HG02571 (cell line): Measurements from ENCODE around the gene UBE2E3.
"Not testable (repeated sequence)": the region's sequence is repeated elsewhere in the genome, so short reads cannot be mapped to it uniquely, and the experiment has no call there.

Experiments
- ATAC-seq: cut with Tn5 transposase; IDR thresholded peaks from one replicate; pipeline ENCODE4 v1.9.1; 2021; ENCODE audit warnings: mild to moderate bottlenecking, moderate library complexity; ENCODE audit not compliant: unreplicated experiment

UBE2E3 gene

DNA sequence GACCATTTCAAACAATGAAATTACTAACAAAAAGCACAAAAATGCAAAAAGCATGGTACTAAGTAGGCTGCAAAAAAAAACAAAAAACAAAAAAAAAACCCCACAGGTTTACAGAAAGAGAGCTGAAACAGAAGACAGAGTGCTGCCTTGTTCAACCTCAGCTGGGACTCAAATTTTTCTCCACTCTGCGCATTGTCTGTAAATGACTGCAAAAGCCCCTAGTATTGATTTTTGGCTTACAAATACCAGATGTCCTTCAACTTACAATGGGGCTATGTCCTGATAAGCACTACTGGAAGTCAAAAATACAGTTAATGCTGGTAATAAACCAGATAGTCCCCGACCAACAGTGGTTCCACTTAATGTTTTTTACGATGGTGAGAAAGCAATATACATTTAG lies 42.2 kb downstream of the UBE2E3 start:
- no peak for ATAC-seq

DNA sequence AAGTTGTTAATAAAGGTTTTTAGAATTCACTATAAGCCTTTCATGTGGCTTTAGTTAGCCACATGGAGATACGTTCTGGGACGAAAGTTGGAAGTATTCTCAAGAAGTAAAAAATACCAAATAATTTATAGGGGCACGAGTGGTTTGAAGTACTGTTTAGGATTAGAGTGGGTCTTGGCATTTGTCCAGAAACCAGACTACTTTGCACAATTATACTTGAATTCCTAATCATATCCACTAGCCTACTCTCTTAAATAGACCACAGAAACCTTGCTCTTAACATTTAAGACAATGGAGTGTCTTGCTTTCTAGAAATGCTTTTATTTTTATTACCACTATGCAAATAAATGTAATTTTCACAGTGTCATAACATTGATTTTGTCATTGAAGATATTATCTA lies 44.6 kb downstream of the UBE2E3 start:
- no peak for ATAC-seq

DNA sequence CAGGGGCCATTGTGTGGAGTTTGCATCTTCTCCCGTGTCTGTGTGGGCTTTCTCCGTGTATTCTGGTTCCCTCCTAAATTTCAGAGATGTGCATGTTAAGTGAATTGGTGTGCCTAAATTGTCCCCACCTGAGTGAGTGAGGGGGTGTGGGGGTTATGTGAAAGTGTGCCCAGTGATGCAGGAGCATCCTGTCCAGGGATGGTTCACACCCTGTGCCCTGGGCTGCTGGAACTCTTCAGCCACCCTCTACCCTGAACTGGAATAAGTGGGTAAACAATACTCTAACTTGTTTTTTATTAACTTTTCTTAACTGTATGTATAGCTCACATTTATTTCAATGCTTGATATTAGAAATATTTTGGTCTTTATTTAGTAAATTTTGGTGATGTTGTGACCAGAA lies 56.0 kb downstream of the UBE2E3 start:
- ATAC-seq, result no peak

GRCh38 chr2:181036848-181037603 lies 56.6 kb downstream of the UBE2E3 start:
- no peak for ATAC-seq

DNA sequence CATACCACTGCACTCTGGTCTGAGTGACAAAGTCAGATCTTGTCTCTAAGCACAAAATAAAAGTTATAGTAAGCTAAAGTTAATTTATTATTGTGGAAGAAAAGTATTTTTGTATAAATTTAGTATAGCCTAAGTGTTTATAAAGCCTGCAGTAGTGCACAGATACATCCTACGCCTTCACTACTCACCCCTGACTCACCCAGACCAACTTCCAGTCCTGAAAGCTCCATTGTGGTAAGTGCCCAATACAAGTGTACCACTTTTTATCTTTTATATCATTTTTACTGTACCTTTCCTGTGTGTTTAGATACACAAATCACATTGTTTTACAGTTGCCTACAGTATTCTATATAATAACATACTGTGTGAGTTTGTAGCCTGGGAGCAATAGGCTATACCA lies 57.5 kb downstream of the UBE2E3 start:
- no peak for ATAC-seq

DNA sequence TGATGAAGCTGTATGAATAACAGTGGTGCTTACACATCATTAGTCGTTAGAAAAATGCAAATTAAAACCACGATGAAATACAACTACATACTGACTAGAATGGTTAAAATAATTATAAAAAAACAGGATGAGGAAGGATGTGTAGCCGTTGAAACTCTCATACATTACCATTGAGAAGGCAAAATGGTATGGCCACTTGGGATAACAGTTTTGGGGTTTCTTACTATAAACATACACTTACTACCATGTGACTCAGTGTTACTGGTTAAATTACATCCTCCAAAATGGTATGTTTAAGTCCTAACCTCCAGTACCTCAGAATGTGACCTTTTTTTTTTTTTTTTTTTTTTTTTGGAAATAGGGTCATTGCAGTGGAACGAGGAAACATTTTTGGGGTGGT lies 58.4 kb downstream of the UBE2E3 start:
- no peak for ATAC-seq

DNA sequence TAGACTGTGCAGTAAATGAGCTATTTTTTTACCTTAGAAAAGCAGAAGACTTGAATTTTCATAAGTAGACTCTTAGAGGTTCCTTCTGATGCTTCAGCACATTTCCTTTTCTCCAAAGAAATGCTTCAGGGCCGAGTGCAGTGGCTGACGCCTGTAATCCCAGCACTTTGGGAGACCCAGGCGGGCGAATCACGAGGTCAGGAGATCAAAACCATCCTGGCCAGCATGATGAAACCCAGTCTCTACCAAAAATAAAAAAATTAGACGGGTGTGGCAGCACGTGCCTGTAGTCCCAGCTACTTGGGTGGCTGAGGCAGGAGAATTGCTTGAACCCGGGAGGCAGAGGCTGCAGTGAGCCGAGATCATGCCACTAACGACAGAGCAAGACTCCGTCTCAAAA lies 60.4 kb downstream of the UBE2E3 start:
- ATAC-seq, result not testable (repeated sequence)

DNA sequence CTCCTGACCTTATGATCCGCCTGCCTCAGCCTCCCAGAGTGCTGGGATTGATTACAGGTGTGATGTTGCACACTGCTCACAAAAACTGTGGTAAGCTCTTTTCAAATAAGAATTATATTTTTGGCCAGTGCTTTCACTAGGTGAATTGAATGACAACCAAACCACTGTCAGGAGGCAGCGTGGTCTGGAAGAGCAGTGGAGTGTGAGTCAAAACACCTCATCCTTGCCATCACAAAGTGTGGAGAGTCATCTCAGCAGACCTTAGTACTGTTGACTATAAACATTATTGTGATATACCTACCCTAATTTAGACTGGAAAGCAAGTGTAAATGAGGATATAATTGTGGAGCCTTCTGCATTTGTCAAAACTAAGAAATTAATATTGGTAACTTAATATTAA lies 61.3 kb downstream of the UBE2E3 start:
- ATAC-seq, result no peak

GRCh38 chr2:181042706-181043105 lies 62.3 kb downstream of the UBE2E3 start:
- ATAC-seq, result no peak

GRCh38 chr2:181046833-181047232 lies 66.4 kb downstream of the UBE2E3 start:
- no peak for ATAC-seq

- ATAC-seq, result no peak
Measured at GRCh38 chr2:181047829-181048228, 67.4 kb downstream of the UBE2E3 start.

GRCh38 chr2:181051861-181052522 lies 71.6 kb downstream of the UBE2E3 start:
- ATAC-seq, result no peak

- no peak for ATAC-seq
Measured at GRCh38 chr2:181052523-181052891, 72.1 kb downstream of the UBE2E3 start.

GRCh38 chr2:181054256-181054655 lies 73.9 kb downstream of the UBE2E3 start:
- ATAC-seq, result no peak

- ATAC-seq, result no peak
Measured at GRCh38 chr2:181054843-181055242, 74.4 kb downstream of the UBE2E3 start.

- no peak for ATAC-seq
Measured at GRCh38 chr2:181058378-181059269, 78.2 kb downstream of the UBE2E3 start.

DNA sequence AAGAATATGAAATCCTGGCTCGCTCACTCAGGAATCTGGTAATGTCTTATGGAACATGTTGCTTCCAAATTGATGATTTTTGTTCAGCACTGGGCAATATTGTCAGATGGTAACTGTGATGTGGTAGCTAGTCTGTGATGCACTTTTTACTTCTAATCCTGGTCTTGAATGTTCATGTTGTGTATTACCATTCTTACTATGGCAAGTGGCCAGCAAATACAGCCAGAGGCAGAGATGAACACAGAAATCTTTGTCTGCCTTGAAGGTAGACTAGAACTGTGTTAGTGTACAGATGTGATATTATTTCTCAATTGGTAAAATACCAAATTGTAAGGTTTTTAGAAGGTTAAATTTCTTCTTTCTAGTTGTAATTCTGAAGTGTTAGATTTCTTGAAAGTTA lies 83.3 kb downstream of the UBE2E3 start:
- no peak for ATAC-seq

- ATAC-seq, result no peak
Measured at GRCh38 chr2:181065458-181065857, 85.1 kb downstream of the UBE2E3 start.

- ATAC-seq, result no peak
Measured at GRCh38 chr2:181066333-181066732, 85.9 kb downstream of the UBE2E3 start.

GRCh38 chr2:181070119-181070835 lies 89.9 kb downstream of the UBE2E3 start:
- no peak for ATAC-seq

- ATAC-seq, result no peak
Measured at GRCh38 chr2:181070836-181071200, 90.4 kb downstream of the UBE2E3 start.
